Ishikawa (cell line): ENCODE measurements around the gene RPL7A.
A peak's percentile ranks its signal among the peaks of the same experiment; 100 is the strongest.

Source experiments
- CEBPB ChIP-seq: IDR thresholded peaks from 2 replicates; pipeline ENCODE4 v1.6.1; 2012
- CREB1 ChIP-seq: IDR thresholded peaks from 2 replicates; pipeline ENCODE4 v1.6.1; 2012; ENCODE audit warnings: low read depth
- EGR1 ChIP-seq: IDR thresholded peaks from 2 replicates; pipeline ENCODE4 v1.6.1; 2012
- EP300 ChIP-seq: IDR thresholded peaks from 2 replicates; pipeline ENCODE4 v1.6.1; 2012; ENCODE audit warnings: borderline replicate concordance
- FOXM1 ChIP-seq: IDR thresholded peaks from 2 replicates; pipeline ENCODE4 v1.6.1; 2012; ENCODE audit warnings: low read depth, borderline replicate concordance
- NFIC ChIP-seq: IDR thresholded peaks from 2 replicates; pipeline ENCODE4 v1.6.1; 2012
- RAD21 ChIP-seq: IDR thresholded peaks from 2 replicates; pipeline ENCODE4 v1.6.1; 2012; ENCODE audit warnings: low read depth
- TAF1 ChIP-seq: IDR thresholded peaks from 2 replicates; pipeline ENCODE4 v1.6.1; 2012; ENCODE audit warnings: low read depth, mild to moderate bottlenecking
- TCF12 ChIP-seq: IDR thresholded peaks from 2 replicates; pipeline ENCODE4 v1.6.1; 2012; ENCODE audit warnings: low read depth
- TEAD4 ChIP-seq: IDR thresholded peaks from 2 replicates; pipeline ENCODE4 v1.6.1; 2012
- YY1 ChIP-seq: IDR thresholded peaks from 2 replicates; pipeline ENCODE4 v1.6.1; 2012; ENCODE audit warnings: low read depth
- ZBTB7A ChIP-seq: IDR thresholded peaks from 2 replicates; pipeline ENCODE4 v1.6.1; 2012; ENCODE audit warnings: low read depth
- TF ChIP-seq, protein P1 (sequence below): IDR thresholded peaks from 2 replicates; pipeline ENCODE4 v1.6.1; 2012; ENCODE audit warnings: low read depth, mild to moderate bottlenecking
- TF ChIP-seq, protein P2 (sequence below): IDR thresholded peaks from 2 replicates; pipeline ENCODE4 v1.6.1; 2012
- TF ChIP-seq, protein P3 (sequence below): IDR thresholded peaks from 2 replicates; pipeline ENCODE4 v1.6.1; 2012

The RPL7A gene

DNA sequence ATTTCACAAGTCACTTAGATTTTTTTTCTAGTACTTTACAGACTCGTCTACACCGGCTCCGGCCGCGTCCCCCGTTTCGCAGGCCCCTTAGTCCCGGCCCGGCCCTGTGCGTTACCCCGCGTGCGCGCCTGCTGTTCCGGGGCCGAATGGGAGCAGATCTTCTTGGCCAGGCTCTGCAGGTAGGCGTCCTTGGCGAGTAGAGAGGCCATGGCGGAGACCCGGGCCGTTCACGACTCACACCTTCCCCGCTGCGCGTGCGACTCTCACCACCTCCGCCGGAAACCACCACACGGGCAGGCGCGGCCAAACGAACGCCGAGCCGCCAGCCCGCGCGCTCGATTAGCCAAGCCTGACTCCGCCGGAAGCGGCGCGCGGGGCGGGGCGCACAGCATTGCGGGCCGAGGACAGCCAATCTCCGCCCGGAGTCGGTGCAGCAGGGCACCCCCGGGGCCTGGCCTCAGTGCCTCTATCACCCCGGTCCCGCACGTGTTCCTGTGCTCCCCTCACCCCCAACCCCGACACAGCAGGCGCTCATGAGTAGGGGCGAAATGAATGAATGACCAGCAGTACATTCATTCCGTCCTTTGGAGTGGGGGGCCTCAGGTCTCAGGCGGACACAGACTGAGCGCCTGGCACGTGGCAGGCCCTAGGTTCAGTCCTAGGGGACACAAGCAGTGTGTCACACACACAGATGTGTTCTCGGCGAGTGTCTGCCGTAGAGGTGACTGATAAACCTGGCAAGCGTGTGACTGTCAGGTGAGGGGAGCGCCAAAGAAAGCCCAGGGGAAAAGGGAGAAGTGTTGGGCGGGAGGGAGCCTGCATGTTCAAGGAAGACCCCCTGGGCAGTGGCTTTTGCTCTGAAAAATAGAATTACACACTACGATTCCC lies 11.8 kb upstream of the RPL7A start, which contains the start of gene SURF6:
Gene SURF6 (minus strand): TSS at position 265 of the 888 bp plus-strand sequence. CDS start 56 bp downstream, at position 209.
- TF ChIP-seq NFIC (no peak; the same call in none of the 2 replicates), EP300 (no peak), TAF1 (peak; percentile 87), CREB1 (no peak; the same call in 1 of the 2 replicates), FOXM1 (no peak; the same call in 1 of the 2 replicates), YY1 (peak; percentile 90), RAD21 (no peak; the same call in 1 of the 2 replicates), EGR1 (peak; percentile 58; the same call in 1 of the 2 replicates), TEAD4 (peak; percentile 64), ZBTB7A (no peak; the same call in 1 of the 2 replicates), CEBPB (no peak), TCF12 (peak; percentile 79)
- TF ChIP-seq, protein P1, sequence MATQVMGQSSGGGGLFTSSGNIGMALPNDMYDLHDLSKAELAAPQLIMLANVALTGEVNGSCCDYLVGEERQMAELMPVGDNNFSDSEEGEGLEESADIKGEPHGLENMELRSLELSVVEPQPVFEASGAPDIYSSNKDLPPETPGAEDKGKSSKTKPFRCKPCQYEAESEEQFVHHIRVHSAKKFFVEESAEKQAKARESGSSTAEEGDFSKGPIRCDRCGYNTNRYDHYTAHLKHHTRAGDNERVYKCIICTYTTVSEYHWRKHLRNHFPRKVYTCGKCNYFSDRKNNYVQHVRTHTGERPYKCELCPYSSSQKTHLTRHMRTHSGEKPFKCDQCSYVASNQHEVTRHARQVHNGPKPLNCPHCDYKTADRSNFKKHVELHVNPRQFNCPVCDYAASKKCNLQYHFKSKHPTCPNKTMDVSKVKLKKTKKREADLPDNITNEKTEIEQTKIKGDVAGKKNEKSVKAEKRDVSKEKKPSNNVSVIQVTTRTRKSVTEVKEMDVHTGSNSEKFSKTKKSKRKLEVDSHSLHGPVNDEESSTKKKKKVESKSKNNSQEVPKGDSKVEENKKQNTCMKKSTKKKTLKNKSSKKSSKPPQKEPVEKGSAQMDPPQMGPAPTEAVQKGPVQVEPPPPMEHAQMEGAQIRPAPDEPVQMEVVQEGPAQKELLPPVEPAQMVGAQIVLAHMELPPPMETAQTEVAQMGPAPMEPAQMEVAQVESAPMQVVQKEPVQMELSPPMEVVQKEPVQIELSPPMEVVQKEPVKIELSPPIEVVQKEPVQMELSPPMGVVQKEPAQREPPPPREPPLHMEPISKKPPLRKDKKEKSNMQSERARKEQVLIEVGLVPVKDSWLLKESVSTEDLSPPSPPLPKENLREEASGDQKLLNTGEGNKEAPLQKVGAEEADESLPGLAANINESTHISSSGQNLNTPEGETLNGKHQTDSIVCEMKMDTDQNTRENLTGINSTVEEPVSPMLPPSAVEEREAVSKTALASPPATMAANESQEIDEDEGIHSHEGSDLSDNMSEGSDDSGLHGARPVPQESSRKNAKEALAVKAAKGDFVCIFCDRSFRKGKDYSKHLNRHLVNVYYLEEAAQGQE, result no peak
- TF ChIP-seq, protein P2, sequence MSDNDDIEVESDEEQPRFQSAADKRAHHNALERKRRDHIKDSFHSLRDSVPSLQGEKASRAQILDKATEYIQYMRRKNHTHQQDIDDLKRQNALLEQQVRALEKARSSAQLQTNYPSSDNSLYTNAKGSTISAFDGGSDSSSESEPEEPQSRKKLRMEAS, result peak; percentile 97
- TF ChIP-seq, protein P3, sequence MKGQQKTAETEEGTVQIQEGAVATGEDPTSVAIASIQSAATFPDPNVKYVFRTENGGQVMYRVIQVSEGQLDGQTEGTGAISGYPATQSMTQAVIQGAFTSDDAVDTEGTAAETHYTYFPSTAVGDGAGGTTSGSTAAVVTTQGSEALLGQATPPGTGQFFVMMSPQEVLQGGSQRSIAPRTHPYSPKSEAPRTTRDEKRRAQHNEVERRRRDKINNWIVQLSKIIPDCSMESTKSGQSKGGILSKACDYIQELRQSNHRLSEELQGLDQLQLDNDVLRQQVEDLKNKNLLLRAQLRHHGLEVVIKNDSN, result no peak; the same call in 1 of the 2 replicates

DNA sequence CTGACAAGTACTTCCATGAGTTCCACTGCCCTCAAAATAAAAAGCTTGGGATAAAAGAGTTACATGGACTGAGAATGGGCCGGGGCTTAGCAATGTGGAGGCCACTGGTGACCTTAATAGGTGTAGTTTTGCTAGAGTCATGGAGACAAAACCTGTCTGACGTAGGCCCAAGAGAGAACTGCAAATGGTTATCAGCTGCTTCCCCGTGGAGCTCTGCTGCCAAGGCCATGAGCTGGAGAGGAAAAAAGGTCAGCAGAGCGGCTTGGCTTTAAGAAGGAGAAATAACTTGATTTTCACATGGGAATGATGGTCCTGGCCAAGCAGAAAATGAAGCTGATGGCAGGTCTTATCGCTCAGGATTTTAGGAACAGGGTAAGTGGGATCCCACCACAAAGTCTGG lies 8.4 kb upstream of the RPL7A start:
- TF ChIP-seq EP300 (no peak), TEAD4 (no peak), YY1 (no peak), CEBPB (no peak), TAF1 (no peak), CREB1 (no peak), EGR1 (no peak), ZBTB7A (no peak), FOXM1 (no peak), NFIC (no peak), TCF12 (no peak), RAD21 (no peak)
- TF ChIP-seq, protein P2, result no peak
- TF ChIP-seq, protein P3, result no peak
- TF ChIP-seq, protein P1, result no peak

DNA sequence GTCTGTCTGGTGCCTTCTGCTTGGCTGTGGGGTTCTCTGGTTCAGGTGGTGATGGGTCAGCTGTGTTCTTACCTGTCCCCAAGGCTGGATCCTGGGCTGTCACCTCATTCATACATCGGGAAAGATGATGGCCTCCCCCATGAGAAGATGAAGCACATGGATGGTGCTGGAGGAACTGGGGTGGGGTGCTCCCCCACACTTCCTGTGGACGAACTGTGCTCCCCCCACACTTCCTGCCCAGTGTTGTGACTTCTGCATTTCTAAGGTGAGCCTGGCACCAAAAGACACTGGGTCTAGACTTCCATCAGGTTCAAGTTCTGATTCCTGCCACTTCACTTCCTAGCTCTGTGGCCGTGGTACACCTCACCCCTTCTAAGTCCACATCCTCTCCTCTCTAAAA lies 7.8 kb upstream of the RPL7A start:
- no peak for TF ChIP-seq TEAD4
- TF ChIP-seq YY1, result no peak
- no peak for TF ChIP-seq FOXM1
- no peak for TF ChIP-seq CREB1
- no peak for TF ChIP-seq EP300
- no peak for TF ChIP-seq EGR1
- no peak for TF ChIP-seq RAD21

DNA sequence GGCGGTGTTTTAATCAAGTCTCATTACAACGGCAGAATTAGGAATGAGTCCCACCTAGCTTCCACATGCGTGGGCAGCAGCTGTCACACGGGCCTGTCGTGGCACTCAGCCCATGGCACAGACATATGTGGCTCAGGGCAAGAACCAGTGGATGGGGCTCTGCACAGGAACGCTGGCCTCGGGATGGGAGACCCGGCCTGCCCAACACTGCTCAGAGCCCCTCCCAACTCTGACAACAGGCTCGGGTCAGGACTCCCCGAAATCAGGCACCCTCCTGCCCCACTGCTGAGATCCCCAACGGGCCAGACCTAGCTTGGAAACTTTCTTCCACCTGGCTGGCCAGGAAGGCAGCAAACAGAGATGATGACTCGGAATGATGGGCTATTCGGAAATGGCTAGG lies 7.1 kb upstream of the RPL7A start:
- TF ChIP-seq TCF12 (no peak), CREB1 (no peak), TEAD4 (no peak), FOXM1 (no peak), ZBTB7A (no peak)
- TF ChIP-seq, protein P2, result no peak
- TF ChIP-seq, protein P1, result no peak
